ENCODE measurements around the gene POLR3F. TPM values are rescaled to one million over a fixed set of nuclear protein-coding genes. Genes with fewer than 3 reads are reported as not detected.

POLR3F gene
- total and polyA plus RNA-seq, 9 of the 15 experiments (the other 6 are each of a cell fraction or from before 2014, with no cell fraction given): 7.0 to 15.0 (median 9.6) TPM

DNA sequence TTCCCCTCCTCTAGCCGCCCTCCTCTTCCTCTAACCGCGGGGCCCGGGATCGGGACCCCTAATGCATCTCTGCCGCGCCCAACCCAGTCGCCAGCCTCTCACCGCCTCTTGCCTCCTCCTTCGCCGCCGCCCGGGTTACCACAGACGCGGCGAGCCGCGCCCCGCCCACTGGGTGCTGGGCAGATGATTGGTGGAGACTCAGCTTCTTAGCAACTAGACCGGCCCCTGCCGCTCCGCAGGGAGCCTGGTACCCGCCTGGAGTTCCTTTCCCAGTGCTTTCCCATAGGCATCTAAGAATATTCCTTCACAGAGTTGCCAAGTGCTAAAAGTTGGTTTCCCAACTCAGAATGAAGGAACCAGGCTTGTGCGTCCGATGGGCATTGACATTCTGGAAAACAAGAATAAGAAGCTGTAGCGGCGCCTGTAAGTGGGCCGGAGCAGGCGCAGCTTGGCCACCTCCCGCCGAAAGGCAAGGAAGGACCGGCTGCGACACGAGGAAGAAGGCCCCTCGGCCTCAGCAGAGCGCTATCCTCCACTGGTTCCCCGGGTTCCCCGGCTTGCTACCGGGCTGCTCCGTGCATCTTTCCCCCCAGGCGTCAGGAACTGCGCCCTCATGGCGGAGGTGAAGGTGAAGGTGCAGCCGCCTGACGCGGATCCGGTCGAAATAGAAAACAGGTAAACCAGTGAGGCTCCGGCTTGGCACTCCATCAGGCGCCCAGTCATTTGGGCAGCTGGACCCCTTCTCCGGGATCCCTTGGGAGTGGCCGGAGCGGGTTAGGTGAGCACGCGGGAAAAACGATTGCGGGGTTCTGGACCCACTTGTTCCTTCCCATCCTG is at the start of gene POLR3F, which contains the start of gene DZANK1 (continued):
- TF ChIP-seq ZFP36 (IDR thresholded peaks at IDR 0.05; ENCODE audit: low read depth, low read length, partially characterized antibody): no peak
- TF ChIP-seq SMARCB1 (IDR thresholded peaks at IDR 0.05; ENCODE audit: insufficient read length, low read depth): no peak
- peak; percentile 53; the same call in 1 of the 2 replicates for TF ChIP-seq ELF1 (tag; IDR thresholded peaks at IDR 0.05)
- TF ChIP-seq, protein P1, sequence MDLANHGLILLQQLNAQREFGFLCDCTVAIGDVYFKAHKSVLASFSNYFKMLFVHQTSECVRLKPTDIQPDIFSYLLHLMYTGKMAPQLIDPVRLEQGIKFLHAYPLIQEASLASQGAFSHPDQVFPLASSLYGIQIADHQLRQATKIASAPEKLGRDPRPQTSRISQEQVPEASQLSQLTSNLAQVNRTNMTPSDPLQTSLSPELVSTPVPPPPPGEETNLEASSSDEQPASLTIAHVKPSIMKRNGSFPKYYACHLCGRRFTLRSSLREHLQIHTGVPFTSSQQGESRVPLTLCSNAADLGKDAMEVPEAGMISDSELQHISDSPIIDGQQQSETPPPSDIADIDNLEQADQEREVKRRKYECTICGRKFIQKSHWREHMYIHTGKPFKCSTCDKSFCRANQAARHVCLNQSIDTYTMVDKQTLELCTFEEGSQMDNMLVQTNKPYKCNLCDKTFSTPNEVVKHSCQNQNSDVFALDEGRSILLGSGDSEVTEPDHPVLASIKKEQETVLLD (IDR thresholded peaks at IDR 0.05): no peak
- TF ChIP-seq ZNF584 (CRISPR knock-in tag; IDR thresholded peaks at IDR 0.05; ENCODE audit: low read depth): no peak
- TF ChIP-seq MEF2D (tag; conservative IDR thresholded peaks at IDR 0.05; ENCODE audit: low read depth): no peak
- no peak for TF ChIP-seq MXI1 (IDR thresholded peaks at IDR 0.05; ENCODE audit: low read depth, low read length)
- TF ChIP-seq, protein P2, sequence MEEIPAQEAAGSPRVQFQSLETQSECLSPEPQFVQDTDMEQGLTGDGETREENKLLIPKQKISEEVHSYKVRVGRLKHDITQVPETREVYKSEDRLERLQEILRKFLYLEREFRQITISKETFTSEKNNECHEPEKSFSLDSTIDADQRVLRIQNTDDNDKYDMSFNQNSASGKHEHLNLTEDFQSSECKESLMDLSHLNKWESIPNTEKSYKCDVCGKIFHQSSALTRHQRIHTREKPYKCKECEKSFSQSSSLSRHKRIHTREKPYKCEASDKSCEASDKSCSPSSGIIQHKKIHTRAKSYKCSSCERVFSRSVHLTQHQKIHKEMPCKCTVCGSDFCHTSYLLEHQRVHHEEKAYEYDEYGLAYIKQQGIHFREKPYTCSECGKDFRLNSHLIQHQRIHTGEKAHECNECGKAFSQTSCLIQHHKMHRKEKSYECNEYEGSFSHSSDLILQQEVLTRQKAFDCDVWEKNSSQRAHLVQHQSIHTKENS (CRISPR knock-in tag; IDR thresholded peaks at IDR 0.05): no peak
- no peak for TF ChIP-seq PML (IDR thresholded peaks at IDR 0.05; ENCODE audit: low read length)
- no peak for TF ChIP-seq HSF4 (CRISPR knock-in tag; IDR thresholded peaks at IDR 0.05; ENCODE audit: borderline replicate concordance)
- no peak for TF ChIP-seq NELFE (IDR thresholded peaks at IDR 0.05; ENCODE audit: insufficient read depth, insufficient read length)
- no peak for TF ChIP-seq ZNF431 (CRISPR knock-in tag; IDR thresholded peaks at IDR 0.05)
- no peak for TF ChIP-seq BACH1 (tag; IDR thresholded peaks at IDR 0.05)
- no peak for TF ChIP-seq TEAD4 (IDR thresholded peaks at IDR 0.05; ENCODE audit: low read length)
- TF ChIP-seq TEAD4 (CRISPR knock-in tag; IDR thresholded peaks at IDR 0.05; ENCODE audit: borderline replicate concordance): no peak
- no peak for TF ChIP-seq GATAD2A (IDR thresholded peaks at IDR 0.05)
- TF ChIP-seq ZNF699 (CRISPR knock-in tag; IDR thresholded peaks at IDR 0.05; ENCODE audit: insufficient replicate concordance): no peak
- no peak for TF ChIP-seq IRF2 (CRISPR knock-in tag; IDR thresholded peaks at IDR 0.05)
- TF ChIP-seq SMC3 (conservative IDR thresholded peaks at IDR 0.05; ENCODE audit: insufficient read depth, low read depth, low read length): no peak
